Cerebellar nuclear complex (tissue), 1 donor: ENCODE results near the gene STEAP4.

Experiments used
- DNase-seq, 2 experiments: peaks; one replicate each; lab custom pipeline; 2025; lab: John Stamatoyannopoulos, UW

The STEAP4 gene

GRCh38 chr7:88306590-88307048 is at the start of gene STEAP4:
Gene STEAP4 (minus strand): TSS chr7:88306894. CDS start chr7:88284269, 22,625 bp downstream.
- DNase-seq = no peak

- DNase-seq = no peak
Measured at GRCh38 chr7:88355011-88355410, 48.3 kb upstream of the STEAP4 start.

GRCh38 chr7:88350118-88350517 is 43.4 kb upstream of the STEAP4 start:
- DNase-seq = no peak

- DNase-seq = no peak
Measured at GRCh38 chr7:88347517-88347916, 40.8 kb upstream of the STEAP4 start.

DNA sequence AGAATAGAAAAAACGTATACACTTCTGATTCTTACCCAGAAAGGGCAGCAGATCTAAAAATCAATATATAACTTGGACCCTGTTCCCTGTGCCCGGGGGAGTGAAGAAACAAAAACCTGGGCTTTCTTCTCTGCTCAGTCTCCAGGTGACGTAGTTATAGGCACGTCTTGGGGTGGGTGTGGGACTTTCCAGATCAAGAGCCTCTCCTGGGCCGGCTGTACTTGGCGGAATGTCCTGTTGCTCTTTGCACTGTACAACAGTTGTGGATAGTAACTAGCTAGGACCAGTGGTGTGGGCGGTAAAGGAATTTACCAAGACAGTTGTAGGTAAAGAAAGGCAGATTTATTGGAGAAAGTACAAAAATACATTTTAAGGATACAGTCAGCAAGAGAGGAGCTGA is 40.4 kb upstream of the STEAP4 start:
- no peak for DNase-seq

GRCh38 chr7:88346357-88346756 is 39.7 kb upstream of the STEAP4 start:
- no peak for DNase-seq

DNA sequence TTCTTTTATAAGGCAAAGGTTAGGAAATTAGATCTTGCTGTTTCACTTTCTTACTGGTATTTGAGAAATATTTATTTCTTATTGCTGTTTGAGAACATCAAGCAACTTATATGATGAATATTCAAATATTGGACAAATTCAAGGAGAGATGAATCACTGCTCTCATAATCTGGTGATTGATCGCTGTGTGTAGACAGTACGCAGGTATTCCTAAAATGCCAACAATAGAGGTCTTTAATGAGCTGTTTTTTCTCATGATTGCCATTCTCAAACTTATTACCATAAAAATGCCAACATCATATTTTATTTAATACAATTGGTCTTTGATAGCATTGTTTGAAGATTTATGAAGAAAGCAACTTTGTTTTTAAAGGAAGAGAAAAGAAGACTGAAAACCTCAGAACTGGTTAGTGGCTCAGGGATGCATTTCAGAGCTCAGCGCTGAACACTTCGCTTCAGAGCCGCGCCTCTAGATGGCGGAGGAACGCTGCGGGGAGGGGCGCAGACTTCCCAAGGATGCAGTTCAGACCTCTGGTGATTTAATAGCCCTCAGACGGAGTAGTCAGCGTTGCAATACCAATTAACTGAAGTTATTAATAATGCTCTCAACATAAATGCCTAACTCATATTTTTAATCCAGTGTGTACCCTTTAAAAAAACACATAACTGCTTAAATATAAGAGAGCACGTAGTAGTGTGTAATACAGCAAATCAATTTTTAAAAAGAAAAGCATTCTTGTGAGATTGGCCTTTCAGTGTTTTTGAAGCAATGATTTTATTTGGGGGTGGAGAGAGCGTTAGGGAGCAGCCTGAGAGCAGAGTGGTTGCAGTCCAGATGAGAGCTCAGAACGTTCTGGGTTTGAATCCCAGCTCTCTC is 38.5 kb upstream of the STEAP4 start:
- DNase-seq = no peak

DNA sequence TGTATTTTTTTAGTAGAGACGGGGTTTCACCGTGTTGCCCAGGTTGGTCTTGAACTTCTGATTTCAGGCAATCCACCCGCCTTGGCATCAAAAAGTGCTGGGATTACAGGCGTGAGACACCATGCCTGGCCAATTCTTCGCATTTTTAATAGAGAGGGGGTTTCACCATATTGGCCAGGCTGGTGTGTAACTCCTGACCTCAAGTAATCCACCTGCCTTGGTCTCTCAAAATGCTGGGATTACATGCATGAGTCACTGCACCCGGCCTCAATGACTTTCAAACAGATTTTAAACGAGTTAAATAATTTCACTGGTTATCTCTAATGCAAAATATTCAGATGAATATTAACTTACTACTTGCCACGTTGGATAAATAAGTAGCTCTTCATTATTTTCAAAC is 37.6 kb upstream of the STEAP4 start:
- no peak for DNase-seq

DNA sequence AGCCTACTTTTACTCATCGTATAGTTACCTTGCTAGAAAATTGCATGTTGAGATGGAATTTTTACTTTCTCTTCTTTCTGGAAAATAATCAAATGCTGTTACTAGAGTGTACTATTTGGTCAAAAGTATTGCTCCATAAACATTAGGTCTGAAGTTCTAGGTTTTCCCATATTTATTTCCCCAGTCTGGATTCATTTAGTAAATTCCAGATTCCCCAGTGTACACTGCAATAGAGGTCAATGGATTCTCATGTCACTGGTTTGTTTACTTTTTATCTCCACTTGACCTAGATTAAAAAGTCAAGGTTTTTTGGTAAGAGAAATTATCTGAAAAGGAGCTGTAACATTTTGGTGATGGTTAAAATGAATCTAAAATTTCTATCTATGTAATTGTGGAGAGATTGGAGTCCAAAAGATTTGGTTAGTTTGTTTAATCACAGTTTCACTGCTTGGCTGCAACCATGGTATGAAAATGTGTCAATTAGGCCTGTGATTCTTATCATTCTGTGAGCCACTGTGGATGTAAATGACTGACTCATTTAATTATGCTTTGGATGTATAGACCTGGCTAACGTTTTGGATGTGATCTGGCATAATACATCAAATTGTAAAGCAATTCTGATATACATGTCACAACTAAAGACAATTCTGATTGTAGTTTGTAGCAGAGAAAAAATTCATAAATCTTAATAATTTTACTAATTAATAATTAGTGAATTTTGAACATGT is 32.7 kb upstream of the STEAP4 start:
- no peak for DNase-seq

GRCh38 chr7:88338503-88338902 is 31.8 kb upstream of the STEAP4 start:
- DNase-seq = no peak

DNA sequence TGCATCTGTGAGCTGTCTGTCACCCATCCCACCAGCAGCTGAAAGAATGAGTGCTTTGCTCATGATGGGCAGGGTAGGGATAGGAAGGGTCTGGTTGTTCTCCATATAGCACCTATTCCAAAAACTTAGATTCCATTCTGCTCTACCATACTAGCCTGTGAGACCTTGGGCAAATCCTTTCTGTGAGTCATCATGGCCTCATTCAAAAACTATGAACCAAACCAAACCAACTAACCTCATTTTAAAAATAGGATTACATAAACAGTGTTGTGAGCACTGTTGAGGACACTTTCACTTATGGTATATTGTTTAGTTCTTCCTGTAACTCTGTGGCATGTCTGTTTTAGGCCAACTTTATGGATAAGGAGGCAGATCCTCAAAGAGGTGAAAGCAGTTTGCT is 30.9 kb upstream of the STEAP4 start:
- DNase-seq = no peak

DNA sequence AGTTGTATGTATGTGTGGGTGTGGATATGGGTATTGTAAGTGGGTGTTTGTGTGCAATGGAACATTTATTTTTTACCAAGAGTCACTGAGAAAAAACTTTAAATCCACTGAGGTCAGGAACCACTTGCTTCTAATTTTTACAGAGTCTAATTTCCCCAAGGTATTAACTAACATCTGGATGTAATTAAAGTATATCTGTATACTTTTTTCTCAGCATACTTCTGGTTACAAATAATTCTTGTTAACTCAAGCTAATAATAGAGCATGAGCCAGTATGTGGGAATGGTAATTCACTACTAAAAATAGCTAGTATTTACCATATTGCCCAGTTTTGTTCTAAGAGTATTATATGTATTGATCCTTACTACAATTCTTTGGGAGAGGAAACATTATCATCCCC is 24.6 kb upstream of the STEAP4 start:
- no peak for DNase-seq

DNA sequence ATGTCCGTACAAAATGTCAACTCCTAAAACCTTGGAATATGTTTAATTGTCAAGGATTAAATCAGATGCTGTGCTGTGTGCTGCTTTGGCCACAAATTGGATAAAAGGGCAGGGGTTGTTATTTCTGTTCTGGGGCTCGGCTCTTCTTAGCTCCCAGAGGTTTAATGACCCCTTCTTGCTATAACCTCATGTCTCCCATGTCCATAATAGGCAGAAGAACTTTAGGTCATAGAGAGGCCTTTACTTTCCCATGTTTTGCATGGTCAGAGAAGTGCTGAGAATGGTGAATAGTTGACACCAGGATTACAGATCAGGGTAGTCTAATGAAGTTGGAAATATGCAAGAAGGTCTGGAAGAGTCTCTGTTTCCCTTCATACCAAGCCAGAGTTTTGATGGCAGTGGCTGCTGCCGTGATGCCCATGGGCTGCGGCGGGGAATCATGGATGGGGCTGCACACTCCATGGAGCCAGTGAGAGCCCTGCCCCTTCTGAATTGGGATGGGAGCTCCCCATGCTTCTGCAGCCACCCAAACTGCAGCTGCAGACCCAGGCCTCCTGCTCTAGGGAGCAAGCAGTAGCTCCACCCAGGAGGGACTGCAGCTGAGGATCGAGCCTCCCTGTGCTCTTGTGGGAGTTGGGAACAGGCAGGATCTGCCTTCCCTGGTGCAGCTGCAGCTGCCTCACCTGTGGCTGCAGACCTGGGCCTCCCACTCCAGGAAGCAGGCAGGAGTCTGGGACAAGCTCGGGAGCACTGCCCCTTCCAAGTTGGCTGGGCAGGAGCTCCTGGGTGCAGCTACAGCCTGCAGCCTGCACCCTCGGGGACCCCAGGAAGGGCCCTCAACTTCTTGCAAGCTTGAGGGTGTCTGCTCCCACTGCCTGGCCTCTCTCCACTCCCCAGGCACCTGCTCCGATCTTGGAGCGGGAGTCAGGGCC is 23.1 kb upstream of the STEAP4 start:
- no peak for DNase-seq

DNA sequence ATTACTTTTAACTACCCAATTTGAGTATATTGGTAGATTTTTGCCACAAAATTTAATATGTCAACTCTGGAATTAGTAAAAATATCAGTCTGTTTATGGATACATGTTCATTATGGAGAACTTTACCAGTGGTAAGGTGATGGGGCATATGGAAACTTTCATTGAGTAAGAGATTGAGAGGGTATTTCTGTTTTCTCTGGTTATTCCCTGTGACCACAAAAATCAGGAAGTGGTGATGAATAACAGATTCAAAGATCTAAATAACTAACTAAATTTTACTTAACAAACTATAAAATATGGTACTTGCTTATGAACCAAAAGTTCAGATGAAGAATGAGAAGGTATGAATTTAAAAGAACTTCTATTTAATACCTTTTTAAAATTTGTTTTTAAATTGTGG is 22.1 kb upstream of the STEAP4 start:
- no peak for DNase-seq

GRCh38 chr7:88324699-88325098 is 18.0 kb upstream of the STEAP4 start:
- no peak for DNase-seq

DNA sequence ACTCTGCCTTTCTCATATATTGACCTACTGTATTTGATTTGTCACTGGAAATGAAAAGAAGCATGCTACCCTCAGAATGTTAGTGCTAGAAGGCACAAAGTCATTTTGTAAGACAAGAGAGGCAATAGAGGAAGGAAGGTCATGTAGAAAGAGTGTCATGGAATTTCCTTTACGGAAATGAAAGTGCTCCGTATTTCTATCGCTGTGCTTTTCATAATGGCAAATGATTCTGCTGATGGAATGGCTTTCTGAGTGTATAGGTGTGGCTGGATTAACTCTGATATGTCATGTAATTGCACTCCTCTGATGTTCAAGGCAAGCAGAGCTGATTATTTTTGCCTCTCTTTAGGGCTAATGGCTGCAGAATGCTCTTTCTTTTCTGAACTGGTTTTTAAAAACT is 15.5 kb upstream of the STEAP4 start:
- DNase-seq = no peak

DNA sequence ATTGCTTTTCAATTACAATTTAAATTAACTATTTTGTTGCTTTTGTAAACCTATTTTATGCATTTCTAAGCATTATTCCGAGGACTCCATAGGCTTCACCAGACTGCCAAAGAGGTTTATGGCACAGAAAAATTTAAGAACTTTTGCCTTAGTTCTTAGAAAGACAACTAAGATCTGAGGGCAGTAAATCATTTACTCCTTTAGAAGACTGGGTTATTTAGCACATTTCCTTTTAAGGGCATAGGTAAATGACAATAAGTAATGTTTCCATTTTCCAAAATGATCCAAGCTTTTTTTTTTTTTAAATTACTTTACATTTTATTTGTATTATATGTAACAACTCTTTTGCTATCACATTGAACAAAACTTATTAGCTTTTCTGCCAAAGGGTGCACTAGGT is 15.0 kb upstream of the STEAP4 start:
- DNase-seq = no peak

- DNase-seq = no peak
Measured at GRCh38 chr7:88318196-88318595, 11.5 kb upstream of the STEAP4 start.

DNA sequence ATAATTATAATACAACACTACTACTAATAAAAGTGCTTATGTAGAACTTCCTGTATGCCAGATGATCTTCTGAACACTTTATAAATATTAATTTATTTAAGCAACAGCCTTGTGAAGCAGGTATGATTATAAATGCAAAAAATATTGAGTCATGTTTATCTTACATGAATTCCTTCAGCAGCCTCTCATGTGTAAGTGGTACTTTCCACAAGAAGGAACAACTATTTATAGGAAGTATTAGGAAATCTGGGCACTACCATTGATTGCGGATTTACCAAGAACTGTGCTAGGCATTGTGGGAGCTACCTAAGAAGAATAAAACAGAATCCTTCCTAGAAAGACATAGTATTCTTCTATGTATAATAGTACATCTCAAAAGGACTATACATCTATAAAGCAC is 10.7 kb upstream of the STEAP4 start:
- DNase-seq = no peak

GRCh38 chr7:88316456-88316855 is 9.8 kb upstream of the STEAP4 start:
- no peak for DNase-seq

- DNase-seq = no peak
Measured at GRCh38 chr7:88315522-88315921, 8.8 kb upstream of the STEAP4 start.

DNA sequence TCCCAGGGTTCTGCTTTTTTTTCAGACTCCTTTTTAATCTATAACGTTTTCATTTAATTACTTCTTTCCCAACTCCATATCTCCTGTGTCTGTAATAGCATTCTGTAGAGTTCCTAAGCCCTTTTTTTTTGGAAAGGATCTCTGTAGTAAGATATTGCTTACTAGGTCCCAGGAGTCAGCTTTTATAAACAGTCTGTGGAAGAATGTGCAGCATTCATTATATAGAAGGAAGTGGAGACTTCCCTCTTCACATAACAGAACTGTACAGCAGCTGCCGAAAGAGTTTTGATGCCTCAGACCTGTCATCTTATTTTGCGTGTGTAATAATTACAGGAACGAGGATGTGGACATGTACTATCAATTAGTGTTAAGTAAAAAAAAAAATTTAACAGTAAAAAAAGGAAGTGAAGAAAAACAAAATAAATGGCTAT is 7.4 kb upstream of the STEAP4 start:
- DNase-seq = no peak
